Dedifferentiated amniotic fluid mesenchymal stem cell (primary cell): ENCODE measurements around the gene SRRM3.
A peak's percentile ranks its signal among the peaks of the same experiment; 100 is the strongest.
"Not testable (repeated sequence)": the region's sequence is repeated elsewhere in the genome, so short reads cannot be mapped to it uniquely, and the experiment has no call there.

Source experiments
- DNase-seq: peaks from one replicate; pipeline ENCODE4 v3.0.0-alpha.2; 2016; ENCODE audit errors: extremely low spot score

SRRM3 gene

DNA sequence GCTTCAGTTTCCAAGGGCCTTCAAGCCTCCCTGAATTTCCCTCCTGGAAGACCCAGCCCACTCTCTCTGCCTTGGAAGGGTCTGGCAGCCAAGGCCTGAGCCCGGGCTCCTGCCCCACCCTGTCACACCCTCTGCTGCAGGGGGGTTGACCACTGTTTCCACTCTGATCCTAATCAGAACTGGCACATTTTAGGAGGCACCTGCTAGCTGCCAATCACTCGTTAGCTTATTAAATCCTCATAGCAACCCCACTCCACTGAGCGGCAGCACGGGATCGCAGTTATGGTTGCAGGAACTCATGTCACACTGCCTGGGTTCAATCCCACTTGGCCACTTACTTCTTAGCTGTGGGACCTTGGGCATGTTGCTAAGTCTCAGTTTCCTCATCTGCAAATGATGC, 113.7 kb downstream of the SRRM3 start:
- DNase-seq: no peak

DNA sequence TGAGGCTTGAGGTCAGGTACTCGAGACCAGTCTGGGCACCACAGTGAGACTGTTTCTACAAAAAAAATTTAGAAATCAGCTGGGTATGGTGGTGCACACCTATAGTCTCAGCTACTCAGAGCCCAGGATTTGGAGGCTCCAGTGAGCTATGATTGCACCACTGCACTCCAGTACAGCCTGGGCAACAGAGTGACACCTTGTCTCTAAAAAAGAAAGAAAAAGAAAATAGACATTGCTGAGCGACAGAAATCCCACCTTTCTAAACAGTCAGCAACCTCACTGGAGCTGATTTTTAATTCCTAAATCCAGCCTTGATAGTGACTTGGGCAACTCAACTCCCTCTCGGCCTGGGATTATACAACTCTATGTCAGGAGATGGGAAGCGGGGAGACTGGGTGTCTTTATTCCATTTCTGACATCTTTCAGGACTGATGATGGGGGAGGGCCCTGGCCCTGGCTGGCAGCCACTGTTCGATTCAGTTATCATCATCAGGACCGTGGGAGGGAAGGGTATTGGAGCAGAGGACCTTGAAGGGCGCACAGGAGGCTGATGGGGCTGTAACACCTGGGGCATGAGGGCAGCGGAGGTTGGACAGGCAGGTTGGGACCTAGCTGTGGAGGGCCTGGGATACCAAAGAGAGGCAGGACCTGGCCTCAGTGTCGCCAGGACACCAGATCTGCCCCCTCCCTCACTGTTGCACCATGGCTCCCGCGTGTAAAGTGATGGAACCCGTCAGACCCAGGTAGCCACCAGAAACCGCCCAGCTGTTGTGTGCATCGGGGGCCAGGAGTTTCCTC, 115.5 kb downstream of the SRRM3 start:
- no peak for DNase-seq

DNA sequence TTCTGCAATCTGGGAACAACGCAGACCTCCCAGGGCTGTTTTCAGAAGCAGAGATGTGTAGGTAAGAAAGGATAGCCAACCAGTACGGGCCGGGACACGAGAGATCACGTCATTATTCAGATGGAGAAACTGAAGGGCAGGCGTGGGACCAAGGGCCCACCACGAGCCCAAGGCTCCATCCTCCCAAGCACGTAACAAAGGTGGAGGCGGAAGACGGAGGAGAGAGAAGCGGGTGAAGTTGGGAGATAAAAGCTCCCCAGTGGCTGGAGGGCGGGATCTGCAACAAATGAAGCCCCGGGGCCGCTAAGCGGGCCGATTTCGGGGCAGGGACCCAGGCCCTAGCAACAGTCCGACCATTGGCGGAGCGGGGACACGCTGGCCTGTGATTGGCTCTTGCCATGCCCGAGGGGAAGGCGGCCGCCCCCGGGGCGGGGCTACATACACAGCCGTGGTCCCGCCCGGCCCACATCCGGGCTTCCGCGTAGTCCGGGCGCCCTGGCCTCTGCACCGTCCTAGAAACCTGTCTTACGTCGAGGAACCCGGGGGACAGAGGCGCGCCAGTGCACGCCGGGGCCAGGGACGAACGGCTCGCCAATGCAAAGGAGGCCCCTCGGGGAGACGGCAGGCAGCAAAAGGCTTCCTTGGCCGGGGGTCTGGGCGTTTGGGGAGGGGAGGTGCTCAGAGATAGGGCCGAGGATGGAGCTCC, 116.2 kb downstream of the SRRM3 start:
- peak; percentile 93 for DNase-seq

DNA sequence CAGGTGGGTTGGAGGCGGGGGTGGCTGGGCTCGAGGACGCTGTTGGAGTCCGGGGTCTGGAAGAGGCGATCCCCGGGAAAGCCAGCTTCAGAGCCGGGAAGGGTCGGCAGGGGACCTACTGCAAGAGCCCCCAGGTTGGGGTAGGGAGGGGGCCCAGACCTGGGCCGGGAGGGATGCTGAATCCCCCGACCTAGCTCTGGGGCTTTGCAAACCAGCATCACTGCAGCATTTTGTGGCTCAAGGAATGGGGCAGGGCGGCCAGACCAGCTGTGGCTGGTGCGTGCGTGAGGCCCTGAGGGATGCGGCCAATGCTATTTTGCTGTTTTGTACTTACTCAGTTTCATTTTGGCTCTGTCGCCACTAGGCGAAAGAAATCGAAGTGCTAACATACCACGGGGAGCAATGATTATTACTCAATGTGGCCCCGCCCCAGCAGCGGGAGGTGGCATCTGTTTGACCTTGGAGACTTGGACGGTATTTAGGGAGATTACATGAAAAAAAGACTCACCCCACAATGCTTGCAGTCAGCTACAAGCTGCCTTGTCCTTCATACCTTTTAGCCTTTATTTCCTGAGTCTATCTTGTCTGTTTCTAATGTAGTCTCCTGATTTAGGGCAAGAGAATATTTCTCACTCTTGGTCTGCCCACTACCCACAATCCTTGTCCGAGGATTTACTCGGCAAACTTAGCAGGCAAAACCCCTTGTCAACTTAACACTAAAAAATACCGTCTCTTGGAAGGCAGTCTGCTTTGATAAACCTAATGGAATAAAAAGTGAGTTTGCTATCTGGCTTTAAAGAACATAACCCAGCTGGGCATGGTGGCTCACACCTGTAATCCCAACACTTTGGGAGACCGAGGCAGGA, 117.0 kb downstream of the SRRM3 start:
- DNase-seq: peak; percentile 93

DNA sequence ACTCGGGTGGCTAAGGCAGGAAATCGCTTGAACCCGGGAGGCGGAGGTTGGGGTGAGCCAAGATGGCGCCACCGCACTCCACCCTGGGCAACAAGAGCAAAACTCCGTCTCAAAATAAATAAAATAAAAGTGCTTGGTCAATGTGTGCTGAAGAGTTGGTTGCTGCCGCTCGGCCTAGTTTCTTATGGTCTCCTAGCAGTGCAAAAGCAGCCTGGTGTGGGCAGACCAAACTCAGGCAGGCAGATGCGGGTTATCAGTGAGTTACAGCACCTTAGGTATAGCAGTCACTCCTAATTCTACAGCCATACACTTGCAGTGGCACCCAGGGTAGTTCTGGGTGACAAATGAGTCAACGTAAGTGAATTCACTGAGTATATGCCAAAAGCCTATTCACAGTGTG, 123.4 kb downstream of the SRRM3 start:
- no peak for DNase-seq

DNA sequence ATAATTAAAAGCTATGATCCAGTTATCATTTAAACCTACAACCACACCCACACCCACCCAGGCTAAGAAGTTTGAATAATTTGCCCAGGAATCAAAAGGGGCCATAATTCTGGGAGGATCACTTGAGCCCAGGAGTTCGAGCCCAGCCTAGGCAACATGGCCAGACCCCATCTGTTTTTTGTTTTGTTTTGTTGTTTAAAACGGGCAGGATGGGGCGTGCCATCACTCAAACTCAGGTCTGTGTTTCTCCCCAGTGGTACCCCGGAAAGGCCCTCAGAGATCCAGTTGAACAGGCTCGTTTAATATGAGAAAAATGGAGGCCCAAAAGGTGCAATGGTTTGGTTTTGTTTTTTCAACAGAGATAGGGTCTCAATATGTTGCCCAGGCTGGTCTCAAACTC, 124.1 kb downstream of the SRRM3 start:
- DNase-seq: no peak

DNA sequence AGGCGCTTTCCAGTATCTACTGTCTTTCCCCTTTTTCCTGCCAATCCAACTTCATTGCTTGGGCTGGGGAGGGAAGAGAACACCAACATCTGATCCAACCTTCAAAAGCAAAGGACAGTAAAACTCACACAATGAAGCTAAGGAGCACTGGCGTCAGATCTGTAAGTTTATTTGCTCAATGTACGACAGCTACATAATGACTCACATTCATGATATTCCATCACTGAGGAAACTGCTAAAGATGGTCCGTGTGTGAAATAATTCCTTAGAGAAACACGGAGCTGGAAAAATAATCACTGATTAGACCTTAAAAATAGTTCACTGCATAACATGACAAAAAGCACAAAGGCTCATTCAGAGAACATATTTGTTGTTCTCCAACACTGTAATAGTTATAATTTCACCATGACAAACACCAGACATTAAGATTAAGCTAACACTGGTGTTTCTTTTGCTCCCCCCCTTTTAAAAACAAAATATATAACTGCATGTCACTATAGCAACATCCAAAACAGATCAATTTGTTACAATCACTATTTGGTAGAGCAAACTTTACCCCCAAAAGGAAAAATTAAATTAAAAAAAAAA, 125.0 kb downstream of the SRRM3 start:
- no peak for DNase-seq

DNA sequence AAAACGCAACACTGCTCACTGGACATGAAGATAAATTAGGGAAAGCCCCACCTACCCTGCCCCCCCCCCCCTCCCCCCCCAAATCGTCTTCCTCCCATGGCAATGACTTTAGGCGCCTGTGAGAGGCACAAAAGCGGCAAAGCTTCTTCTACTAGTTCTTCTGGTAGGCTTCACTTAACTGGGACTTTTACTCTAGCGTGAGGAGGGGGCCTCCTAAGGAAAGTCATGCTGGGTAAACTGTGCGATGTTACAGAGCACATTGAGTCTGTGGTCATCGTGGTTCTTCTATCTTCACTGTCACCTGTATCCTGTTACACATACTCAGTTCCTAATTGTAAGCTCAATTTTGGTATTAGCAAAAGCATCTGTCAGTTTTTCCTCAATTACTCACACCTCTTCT, 125.9 kb downstream of the SRRM3 start:
- DNase-seq: no peak

DNA sequence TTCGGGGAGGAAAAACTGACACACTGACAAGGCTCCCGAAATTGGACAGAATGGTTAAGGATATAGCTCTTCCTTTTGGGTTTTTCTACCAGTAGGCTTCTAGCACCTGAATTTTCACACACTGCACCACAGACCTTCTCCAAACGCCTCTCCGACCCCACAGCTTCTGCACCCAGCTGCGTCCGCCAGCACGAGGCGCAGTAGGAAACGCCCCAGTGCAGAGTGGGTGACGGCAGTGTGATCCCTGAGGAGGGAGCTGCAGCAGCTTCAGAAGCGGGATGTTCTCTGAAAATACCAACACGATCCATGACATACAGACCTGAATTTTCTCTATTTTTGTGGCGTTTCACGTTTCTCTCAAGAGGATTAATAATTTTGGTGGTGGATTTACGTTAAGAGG, 126.7 kb downstream of the SRRM3 start:
- DNase-seq: no peak

DNA sequence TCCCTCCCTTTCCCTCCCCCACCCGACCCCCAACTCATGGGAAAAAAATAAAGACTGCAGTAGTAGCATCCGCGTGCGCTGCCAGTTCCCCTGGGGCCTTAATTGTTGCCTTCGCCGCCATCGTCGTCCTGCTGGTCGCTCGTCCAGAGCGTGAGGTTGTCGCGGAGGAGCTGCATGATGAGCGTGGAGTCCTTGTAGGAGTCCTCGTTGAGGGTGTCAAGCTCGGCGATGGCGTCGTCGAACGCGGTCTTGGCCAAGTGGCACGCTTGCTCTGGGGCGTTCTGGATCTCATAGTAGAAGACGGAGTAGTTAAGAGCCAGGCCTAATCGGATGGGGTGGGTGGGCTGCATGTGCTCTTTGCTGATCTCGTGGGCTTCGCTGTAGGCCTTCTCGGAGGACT, 127.8 kb downstream of the SRRM3 start:
- no peak for DNase-seq

DNA sequence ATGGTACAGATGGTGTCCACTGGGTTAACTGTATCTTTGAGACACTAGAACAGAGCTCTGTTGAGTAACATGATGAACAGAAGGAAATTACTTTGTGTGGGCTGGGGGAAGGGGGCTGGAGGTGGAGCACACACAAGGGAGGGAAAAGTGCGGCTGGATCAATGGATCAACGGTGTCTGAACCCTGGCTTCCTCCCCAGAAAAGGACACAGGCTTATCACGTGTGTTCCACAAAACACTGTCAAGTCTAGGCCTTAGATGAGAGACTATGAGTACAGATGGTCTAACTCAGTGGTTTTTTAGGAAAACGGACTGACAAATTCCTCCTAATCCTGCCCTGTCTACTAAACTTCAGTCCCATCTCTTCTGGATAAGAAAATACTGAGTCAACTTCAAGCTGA, 128.6 kb downstream of the SRRM3 start:
- DNase-seq: no peak

DNA sequence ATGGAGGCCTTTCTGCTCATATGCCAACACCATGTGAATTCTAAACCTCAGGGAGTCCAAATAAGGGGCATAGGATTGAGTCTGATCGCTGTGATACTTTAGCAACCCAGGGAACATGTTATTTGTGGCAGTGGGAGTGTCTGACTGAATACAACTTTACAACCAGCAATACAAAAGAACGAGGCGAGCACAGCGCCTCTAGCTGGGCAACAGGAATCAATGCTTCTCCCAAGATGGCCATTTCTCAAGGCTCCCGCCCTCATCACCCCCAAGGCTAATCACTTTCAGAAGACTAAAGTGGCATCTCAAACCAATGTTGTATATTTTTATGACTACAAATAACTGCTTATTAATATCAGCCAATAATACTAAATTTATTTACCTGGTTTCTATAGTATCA, 129.0 kb downstream of the SRRM3 start:
- no peak for DNase-seq

DNA sequence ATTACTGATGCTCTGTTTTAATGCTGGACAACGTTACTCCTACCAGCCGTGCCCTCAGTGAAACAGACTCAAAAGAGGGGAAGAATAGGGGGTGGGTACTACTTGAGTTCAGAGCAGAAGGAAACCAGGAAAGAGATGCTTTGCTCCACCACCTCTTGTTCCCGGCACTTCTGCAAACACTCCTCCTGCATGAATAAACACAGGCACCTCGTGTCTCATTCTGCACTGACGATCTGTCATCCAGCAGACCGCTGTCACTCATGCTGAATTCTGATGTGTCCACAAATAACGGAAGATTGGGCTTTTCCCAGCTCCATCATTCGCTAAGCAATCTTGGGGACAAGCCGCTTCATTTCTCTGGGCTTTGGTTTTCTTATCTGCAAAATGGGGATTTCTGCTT, 130.4 kb downstream of the SRRM3 start:
- DNase-seq: no peak

DNA sequence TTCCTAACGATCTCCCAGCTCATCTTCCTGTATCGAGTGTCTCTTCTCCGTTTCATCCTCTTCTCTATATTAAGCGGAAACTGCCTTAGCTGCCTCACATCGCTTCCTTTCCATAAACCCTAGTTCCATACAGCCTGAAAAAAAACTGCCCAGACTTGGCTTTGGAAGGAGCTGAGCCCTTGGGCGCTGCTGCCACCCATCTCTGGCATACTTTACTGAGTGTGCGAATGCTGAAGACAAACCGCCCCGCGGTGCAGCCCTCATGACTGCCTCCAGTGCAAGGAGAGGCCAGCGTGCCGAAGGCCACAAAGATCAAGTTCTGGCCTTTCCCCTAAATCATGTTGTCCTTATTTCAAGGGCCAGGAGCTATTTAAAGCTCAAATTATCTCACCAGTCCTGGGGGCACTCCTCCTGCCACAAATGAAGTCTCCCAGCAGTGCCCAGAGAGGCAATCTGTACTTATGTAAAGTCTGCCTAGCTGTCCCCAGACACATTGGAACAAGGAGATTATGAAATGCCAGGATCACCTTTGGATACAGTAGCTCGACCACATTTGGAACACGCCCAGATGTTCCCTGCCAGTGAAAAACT, 131.9 kb downstream of the SRRM3 start:
- DNase-seq: no peak

DNA sequence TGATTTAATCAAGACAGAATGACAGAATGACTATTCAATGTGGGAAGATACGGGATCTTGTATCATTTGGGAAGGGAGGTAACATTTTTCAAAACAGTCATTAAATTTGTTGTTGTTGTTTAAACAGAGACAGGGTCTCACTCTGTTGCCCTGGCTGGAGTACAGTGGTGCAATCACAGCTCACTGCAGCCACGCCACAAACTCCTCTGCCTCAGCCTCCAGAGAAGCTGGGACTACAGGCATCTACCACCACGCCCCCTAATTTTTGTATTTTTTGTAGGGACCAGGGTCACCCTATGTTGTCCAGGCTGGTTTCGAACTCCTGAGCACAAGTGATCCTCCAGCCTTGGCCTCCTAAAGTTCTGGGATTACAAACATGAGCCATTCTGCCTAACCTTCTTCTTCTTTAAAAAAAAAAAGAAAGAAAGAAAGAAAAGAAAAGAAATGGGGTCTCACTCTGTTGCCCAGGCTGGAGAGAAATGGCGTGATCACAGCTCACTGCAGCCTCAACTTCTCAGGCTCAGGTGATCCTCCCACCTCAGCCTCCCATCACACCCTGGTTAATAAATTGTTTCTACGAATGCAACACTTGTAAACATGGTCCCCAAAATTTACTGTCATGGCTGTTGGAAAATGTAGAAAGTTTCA, 132.7 kb downstream of the SRRM3 start:
- DNase-seq: no peak

DNA sequence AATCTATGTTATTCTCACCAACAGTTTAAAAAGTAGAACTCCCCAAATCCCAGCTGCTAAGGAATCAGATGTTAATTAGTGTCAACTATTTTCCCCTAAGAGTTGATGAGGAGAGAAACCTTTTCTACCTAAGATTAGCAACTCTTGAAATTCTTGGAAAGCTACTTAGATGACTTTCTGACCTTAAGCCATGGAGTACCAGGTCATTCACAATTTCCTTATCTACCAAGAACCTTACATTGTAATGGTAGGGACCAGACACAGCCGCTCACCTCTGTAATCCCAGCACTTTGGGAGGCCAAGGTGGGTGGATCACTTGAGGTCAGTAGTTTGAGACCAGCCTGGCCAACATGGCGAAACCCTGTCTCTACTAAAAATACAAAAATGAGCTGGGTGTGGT, 133.7 kb downstream of the SRRM3 start:
- not testable (repeated sequence) for DNase-seq

DNA sequence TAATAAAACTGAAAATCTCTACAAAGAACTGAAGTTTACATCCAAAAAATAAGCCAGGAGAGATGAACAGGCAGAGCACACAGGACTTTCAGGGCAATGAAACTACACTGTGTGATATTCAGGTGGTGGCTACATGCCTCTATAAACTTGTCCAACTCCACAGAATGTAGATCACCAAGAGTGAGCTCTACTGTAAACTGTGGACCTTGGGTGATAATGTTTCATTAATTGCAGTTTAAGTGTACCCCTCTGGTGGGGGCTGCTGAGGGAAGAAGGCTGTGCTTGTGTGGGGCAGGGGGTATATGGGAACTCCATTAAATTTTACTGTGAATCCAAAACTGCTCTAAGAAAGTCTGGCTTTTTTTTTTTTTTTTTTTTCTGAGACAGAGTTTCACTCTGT, 134.4 kb downstream of the SRRM3 start:
- no peak for DNase-seq
